Bronchus fibroblast of lung (primary cell): ENCODE results near the gene UNC119B. TPM values are rescaled to one million over a fixed set of nuclear protein-coding genes. Genes with fewer than 3 reads are reported as not detected.

Source experiments
- total RNA-seq: library from RNA; depleted of rRNA; stranded (reverse); fragments of >200 nt; gene quantifications from 2 replicates; pipeline ENCODE4 v1.2.3, GENCODE V29; 2015

Gene UNC119B
- total RNA-seq = 13.4 and 13.8 TPM in 2 replicates

DNA sequence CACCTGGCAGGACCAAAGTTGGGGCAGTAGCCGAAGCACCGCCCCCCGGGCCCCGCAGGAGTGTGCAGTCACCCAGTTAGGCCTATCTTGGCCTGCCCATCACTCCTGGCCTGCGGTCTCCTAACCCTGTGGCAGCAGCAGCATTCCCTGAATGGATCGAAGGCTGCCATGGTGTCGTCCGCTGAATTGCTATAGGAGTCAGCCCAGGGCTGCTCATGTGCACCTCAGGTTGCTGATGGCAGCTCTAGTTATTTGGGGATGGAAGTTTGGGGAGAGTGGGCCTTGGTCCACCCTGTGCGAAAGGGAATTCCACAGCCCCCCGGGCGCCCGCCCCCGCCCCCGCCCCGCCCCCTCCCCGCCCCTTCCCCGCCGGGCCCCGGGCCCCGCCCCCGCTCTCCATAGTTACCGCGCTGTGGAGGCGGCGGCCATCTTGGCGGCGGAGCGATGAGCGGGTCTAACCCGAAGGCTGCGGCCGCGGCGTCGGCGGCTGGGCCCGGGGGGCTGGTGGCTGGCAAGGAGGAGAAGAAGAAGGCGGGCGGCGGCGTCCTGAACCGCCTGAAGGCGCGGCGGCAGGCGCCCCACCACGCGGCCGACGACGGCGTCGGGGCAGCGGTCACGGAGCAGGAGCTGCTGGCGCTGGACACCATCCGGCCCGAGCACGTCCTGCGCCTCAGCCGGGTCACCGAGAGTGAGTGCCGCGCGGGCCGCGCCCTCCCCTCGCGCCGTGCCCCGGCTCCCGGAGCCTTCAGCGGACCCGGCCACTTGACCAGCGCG is at the start of gene UNC119B:
Gene UNC119B (plus strand): TSS at position 428 of the 774 bp plus-strand sequence. CDS start 17 bp downstream, at position 445.

DNA sequence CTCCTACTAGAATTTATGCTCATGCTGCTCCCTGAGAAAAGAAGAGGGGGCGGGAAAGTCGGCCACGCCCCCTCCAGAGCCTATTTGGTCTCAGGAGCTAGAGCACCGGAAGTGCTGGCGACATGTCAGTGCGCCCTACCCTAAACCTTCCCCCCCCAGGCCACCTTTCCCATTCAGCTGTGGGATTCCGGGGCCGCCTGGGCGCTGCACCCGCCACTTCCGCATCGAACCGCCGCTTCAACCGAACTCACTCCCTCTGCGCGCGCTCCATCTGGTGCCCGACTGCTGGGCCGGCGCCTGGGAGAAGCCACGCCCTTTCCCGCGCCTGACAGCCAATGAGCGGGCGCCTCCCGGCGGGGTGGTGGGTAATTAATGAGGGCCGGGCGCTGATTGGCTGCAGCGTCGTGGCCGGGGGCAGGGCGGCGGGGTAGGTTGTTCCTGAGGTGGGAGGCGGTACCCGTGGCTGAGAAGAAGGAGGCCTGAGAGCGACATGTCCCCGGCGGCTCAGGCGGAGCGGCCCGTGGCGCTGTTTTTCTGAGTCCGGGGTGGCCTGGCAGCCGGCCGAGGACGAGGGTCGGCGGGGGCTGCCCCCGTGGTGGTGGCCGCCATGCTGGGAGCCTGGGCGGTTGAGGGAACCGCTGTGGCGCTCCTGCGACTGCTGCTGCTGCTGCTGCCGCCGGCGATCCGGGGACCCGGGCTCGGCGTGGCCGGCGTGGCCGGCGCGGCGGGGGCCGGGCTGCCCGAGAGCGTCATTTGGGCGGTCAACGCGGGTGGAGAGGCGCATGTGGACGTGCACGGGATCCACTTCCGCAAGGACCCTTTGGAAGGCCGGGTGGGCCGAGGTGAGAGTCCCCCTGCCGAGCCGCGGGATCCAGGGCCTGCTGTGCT is 23.3 kb upstream of the UNC119B start, which contains the start of gene MLEC:
Gene MLEC (plus strand): TSS at position 460 of the 888 bp plus-strand sequence. CDS start 148 bp downstream, at position 608.

DNA sequence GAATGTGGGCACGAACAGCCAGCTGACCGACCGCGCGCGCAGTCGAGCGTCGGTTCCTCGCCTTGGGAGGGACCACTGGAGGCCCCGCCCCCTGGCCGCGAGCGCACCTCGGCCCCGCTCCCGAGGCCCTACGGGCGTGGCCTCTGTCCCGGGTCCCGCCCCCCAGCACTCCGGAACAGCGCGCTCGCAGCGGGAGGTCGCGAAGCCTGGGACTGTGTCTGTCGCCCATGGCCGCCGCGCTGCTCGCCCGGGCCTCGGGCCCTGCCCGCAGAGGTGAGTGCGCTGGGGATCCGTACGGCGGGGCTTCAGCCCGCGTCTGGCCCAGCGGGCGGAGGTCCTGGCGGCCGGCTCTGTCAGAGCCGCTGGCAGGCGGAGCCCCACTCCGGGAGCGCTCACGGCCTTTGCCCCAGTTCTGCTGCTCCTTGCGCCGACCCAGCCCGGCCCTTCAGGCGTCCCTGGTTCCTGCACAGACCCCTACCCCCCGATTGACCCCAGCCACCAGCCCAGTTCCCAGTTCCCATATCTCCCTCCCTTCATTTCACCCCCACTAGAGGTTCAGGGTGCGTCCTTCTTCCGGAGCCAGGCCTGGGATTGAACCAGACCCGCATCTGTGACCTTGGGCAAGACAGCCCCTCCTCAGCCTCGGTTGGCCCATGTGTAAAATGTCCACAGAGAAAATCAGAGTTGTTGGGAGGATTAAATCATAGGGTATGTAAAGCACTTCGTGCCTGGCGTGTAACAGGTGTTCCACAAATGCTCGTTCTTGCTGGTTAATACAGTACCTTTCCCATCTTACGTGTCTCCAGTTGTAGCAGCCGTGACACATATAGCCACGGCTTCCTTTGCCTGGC is 15.6 kb downstream of the UNC119B start, which contains the start of gene ACADS:
Gene ACADS (plus strand): TSS at position 168 of the 851 bp plus-strand sequence. CDS start 60 bp downstream, at position 228.

Other genes with a start within 250 kb of the UNC119B start
- gene SRSF9, start 240.7 kb upstream of the UNC119B start, total RNA-seq = 97.1 and 100 TPM in 2 replicates
- gene DYNLL1, start 214.3 kb upstream of the UNC119B start, total RNA-seq = 357 and 400 TPM in 2 replicates
- gene COQ5, start 181.3 kb upstream of the UNC119B start, total RNA-seq = 27.1 and 27.6 TPM in 2 replicates
- gene RNF10, start 176.1 kb upstream of the UNC119B start, total RNA-seq = 74.3 and 86.5 TPM in 2 replicates
- gene POP5, start 129.1 kb upstream of the UNC119B start, total RNA-seq = 49.4 and 54.8 TPM in 2 replicates
- under 0.01 TPM in 1 of 2 replicates, not detected in the other for gene CABP1, start 69.8 kb upstream of the UNC119B start, total RNA-seq
- gene MLEC, start 23.3 kb upstream of the UNC119B start, total RNA-seq = 64.1 and 67.8 TPM in 2 replicates
- 12.4 and 13.8 TPM in 2 replicates for gene ACADS, start 15.4 kb downstream of the UNC119B start, total RNA-seq
- gene SPPL3, start 193.9 kb downstream of the UNC119B start, total RNA-seq = 5.2 and 7.1 TPM in 2 replicates